Heart left ventricle (tissue), 16 donors: ENCODE data around the gene WIPI1. TPM values are rescaled to one million over a fixed set of nuclear protein-coding genes. Genes with fewer than 3 reads are reported as not detected.

Experiments
- ATAC-seq, 4 donors: fragments of 200-7000 bp; cut with Tn5 transposase; one replicate each; pipeline ENCODE4 v1.9.1; 2020 to 2022; ENCODE audit warnings: moderate library complexity in 4 of 4, mild to moderate bottlenecking in 3 of 4, moderate number of reproducible peaks in 1 of 4
- DNase-seq, 5 donors: peaks; one replicate each; pipeline ENCODE4 v3.0.0-alpha.2; 2020
- H3K27ac ChIP-seq, 12 donors: fragments of 200-600 bp; sonication (generic) in 4 of 12; one replicate each; pipeline versions ENCODE4 v1.5.0 to v1.8.0; 2016 to 2022; ENCODE audit warnings: mild to moderate bottlenecking in 2 of 12
- H3K27me3 ChIP-seq, 9 donors: fragments of 200-600 bp; sonication (generic) in 2 of 9; one replicate each; pipeline versions ENCODE4 v1.5.1 to v1.8.0; 2016 to 2022; ENCODE audit warnings: mild to moderate bottlenecking in 3 of 9
- H3K36me3 ChIP-seq, 9 donors: fragments of 200-600 bp; sonication (generic) in 2 of 9; one replicate each; pipeline versions ENCODE4 v1.5.0 to v1.8.0; 2018 to 2022; ENCODE audit warnings: mild to moderate bottlenecking in 2 of 9
- H3K4me1 ChIP-seq, 12 donors: fragments of 200-600 bp; sonication (generic) in 4 of 12; one replicate each; pipeline versions ENCODE4 v1.5.0 to v1.8.0; 2016 to 2022; ENCODE audit warnings: mild to moderate bottlenecking in 3 of 12
- H3K4me3 ChIP-seq, 12 donors: fragments of 200-600 bp; sonication (generic) in 4 of 12; one replicate each; pipeline versions ENCODE4 v1.5.0 to v1.8.0; 2017 to 2022; ENCODE audit warnings: mild to moderate bottlenecking in 9 of 12, moderate library complexity in 4 of 12
- H3K9me3 ChIP-seq, 12 donors: fragments of 200-600 bp; sonication (generic) in 4 of 12; one replicate each; pipeline versions ENCODE4 v1.5.0 to v1.8.0; 2016 to 2022; ENCODE audit warnings: mild to moderate bottlenecking in 1 of 12
- CTCF ChIP-seq, 12 donors: fragments of 200-600 bp; sonication (generic) in 4 of 12; IDR thresholded peaks; one replicate each; pipeline versions ENCODE4 v1.5.0 to v1.8.0; 2018 to 2022; ENCODE audit warnings: antibody characterized with exemption in 12 of 12, mild to moderate bottlenecking in 5 of 12
- POLR2A ChIP-seq, 2 donors: fragments of 450-650 bp; IDR thresholded peaks; one replicate each; pipeline ENCODE4 v1.6.1; 2017; ENCODE audit warnings: antibody characterized with exemption in 2 of 2, mild to moderate bottlenecking in 2 of 2, moderate library complexity in 2 of 2
- WGBS, 4 donors: extraction: QIAGEN DNeasy Blood & Tissue Kit in 2 of 4; methylation state at CpG; one replicate each; pipeline versions ENCODE4 v1.1.5 to v1.1.7; 2013 to 2018; 5-methylcytosine and 5-hydroxymethylcytosine counted together
- intact Hi-C, 10 donors: fragments of 100-400 bp; cut with DNase I; formaldehyde crosslinking; loops; one replicate each; pipeline versions ENCODE4 v1.11.1 to v1.14.2; 2022
- polyA plus RNA-seq, 2 donors: library from polyadenylated mRNA; stranded (reverse); fragments of 200-250 nt; gene quantifications; one replicate each; pipeline ENCODE4 v1.2.3, GENCODE V29; 2013
- total RNA-seq, 9 donors: library from RNA; depleted of rRNA in 2 of 9; stranded (reverse); fragments of >200 nt in 2 of 9; fragmentation: NEBNext Ultra II Directional in 3 of 9; extraction: Animal tissue kit (Norgen Biotek cat#: 25700) in 3 of 9; gene quantifications; one replicate each; pipeline versions ENCODE4 v1.1.0 to v1.2.4, GENCODE V29; 2016 to 2023
- donor health status: ischemic (EF 13 %, LVEDD 7.1; RV severe dilation, severe dysfunction).
- donor health status: healthy with polysubstance abuse.
- donor health status: DM: no; HTN: yes; CAD: no.
- donor health status: DM: no; HTN: no; CAD: no.
- donor health status: ischemic (EF 25% LVEDD 6.9; RV normal size, moderate dysfunction).
- donor health status: ischemic (EF 25% LVEDD 5.7; RV mildly dilated, moderate dysfunction).
- donor health status: healthy.
- donor health status: DM: yes; HTN: yes; CAD: no.
- donor health status: ischemic (EF 35%, LVEDD 5.7; RV mildly dilated, moderate dysfunction).
- donor health status: nonischemic (EF 11% LVEDD 7.7; RV severe dilation, severe dysfunction).
- donor health status: DM: yes; HTN: yes; CAD: no.
- donor health status: PGD.
- donor health status: ischemic (EF 29% LVEDD 5.4; RV normal size, mild dysfunction).
- donor health status: nonischemic (EF 23%, LVEDD 6.1; RV moderate dilation, normal function).

Gene WIPI1
- total and polyA plus RNA-seq, 11 donors, result 57.1 to 145 (median 103) TPM

DNA sequence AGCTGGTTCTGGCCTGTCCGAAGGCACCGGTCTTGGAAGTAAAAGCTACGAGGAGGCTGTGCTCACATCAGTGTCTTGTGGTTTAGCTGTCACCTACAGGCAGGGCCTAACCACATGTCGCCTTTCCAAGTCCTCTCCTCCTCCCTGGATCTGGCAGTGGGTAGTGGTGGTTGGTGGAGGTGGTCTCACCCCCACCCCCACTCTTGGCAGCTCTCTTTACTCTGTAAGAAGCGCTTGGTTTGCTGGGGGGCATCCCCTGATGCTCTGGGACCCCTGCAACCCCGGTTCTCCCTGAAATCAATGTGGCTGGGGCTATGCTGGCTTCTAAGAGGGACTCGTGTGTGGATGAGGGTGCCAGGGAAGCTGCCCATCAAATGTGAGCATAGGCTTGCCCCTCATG lies 68.3 kb downstream of the WIPI1 start:
- no peak for TF ChIP-seq POLR2A (IDR thresholded peaks at IDR 0.05)
- TF ChIP-seq CTCF (IDR thresholded peaks at IDR 0.05), result no peak
- intact Hi-C loops, result no loop called here
- peaks cover 0 to 30% (median 17%) of the 10 kb centered on the region in 12 donors for H3K4me1 ChIP-seq
- WGBS, 4 donors, result 68 to 93% (median 75%) methylated on average over 7 of the region's 7 CpGs
- H3K9me3 ChIP-seq, result no peaks in the 10 kb centered on the region
- ATAC-seq (no peak), DNase-seq (no peak)
- no peak overlapping the region for H3K27ac ChIP-seq
- no peak overlapping the region for H3K4me3 ChIP-seq
- no peaks in the 10 kb centered on the region for H3K36me3 ChIP-seq
- H3K27me3 ChIP-seq, result no peaks in the 10 kb centered on the region

GRCh38 chr17:68387435-68388218 lies 69.7 kb downstream of the WIPI1 start:
- Histone ChIP-seq H3K4me3 (no peak overlapping the region), H3K27me3 (no peaks in the 10 kb centered on the region), H3K9me3 (no peaks in the 10 kb centered on the region), H3K27ac (peak overlapping the region in 2 of 12 donors; percentile 43 to 55), H3K4me1 (peaks cover 0 to 40% (median 27%) of the 10 kb centered on the region in 12 donors), H3K36me3 (no peaks in the 10 kb centered on the region)
- intact Hi-C loops, result no loop called here
- WGBS, 4 donors, result 90 to 94% (median 93%) methylated on average over 6 of the region's 6 CpGs
- no peak for TF ChIP-seq POLR2A (IDR thresholded peaks at IDR 0.05)
- TF ChIP-seq CTCF (IDR thresholded peaks at IDR 0.05), result no peak
- ATAC-seq (no peak), DNase-seq (no peak)

DNA sequence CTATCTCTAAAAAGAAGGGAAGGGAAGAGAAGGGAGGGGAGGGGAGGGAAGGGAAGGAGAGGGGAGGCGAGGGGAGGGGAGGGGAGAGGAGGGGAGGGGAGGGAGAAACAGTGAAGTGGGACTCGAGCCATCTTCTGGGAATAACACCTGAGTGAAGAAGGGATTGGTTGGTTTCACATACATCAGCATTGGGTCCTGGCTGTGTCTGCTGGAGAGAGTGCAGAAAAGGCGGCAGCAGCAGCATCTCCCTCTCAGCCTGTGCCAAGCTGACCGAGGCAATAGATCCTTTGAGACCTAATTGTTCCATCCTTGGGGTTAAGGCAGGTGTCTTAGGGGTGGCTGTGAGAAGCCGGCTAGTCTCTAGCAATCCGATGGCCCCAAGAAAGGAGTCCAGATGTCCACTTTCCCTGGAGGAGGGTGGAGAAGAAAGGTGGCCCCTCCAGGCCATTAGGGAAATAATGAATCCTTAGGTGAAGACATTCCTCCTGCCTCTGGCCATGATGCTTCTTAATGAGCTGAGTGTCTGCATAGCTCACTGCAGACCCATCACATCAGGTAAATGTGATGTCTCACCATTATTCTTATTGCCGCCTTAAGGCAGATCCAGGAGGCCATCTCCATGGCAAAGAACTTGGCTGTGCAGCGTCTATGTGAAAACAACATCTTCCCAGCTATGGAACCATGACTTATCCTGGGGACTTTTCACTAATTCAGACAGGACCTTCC lies 71.6 kb downstream of the WIPI1 start:
- H3K27me3 ChIP-seq, result no peaks in the 10 kb centered on the region
- ATAC-seq, result no peak
- WGBS, 4 donors, result 90 to 92% (median 91%) methylated on average over 7 to 8 of the region's 8 CpGs
- TF ChIP-seq POLR2A (IDR thresholded peaks at IDR 0.05) (no peak), CTCF (IDR thresholded peaks at IDR 0.05) (no peak)
- H3K36me3 ChIP-seq, result no peaks in the 10 kb centered on the region
- no peaks in the 10 kb centered on the region for H3K9me3 ChIP-seq
- no peak overlapping the region for H3K4me3 ChIP-seq
- peak overlapping the region in 7 of 12 donors; percentile 2 to 65 (median 43) for H3K27ac ChIP-seq
- no peak for DNase-seq
- intact Hi-C loops, result no loop called here
- peaks cover 0 to 40% (median 27%) of the 10 kb centered on the region in 12 donors for H3K4me1 ChIP-seq

GRCh38 chr17:68384941-68385340 lies 72.4 kb downstream of the WIPI1 start:
- Histone ChIP-seq H3K27me3 (no peaks in the 10 kb centered on the region), H3K36me3 (no peaks in the 10 kb centered on the region), H3K4me1 (peaks cover 0 to 44% (median 28%) of the 10 kb centered on the region in 12 donors), H3K4me3 (no peak overlapping the region), H3K9me3 (no peaks in the 10 kb centered on the region), H3K27ac (peak overlapping the region in 9 of 12 donors; percentile 3 to 77 (median 61))
- intact Hi-C loops, result loop anchor here in 1 of 10 donors (5.0 kb wide), 1 partner anchor 123 kb away; no protein-coding TSS in a partner anchor
- no peak for DNase-seq
- WGBS, 4 donors, result 74 to 86% (median 84%) methylated on average over 4 of the region's 4 CpGs
- ATAC-seq, result no peak
- no peak for TF ChIP-seq POLR2A (IDR thresholded peaks at IDR 0.05)
- TF ChIP-seq CTCF (IDR thresholded peaks at IDR 0.05), result no peak
